MCF 10A (cell line): Measurements from ENCODE around the gene FGFR2. TPM values are rescaled to one million over a fixed set of nuclear protein-coding genes. Genes with fewer than 3 reads are reported as not detected.
A peak's percentile ranks its signal among the peaks of the same experiment; 100 is the strongest.

Source experiments
- BruUV-seq: library from RNA; stranded (reverse); fragments of 400-500 nt; replicated peaks from 2 replicates; lab custom pipeline; 2021; lab: Mats Ljungman, UMichigan
- CTCF ChIA-PET: fragments of 300-600 bp; sonication (Branson Sonifier 250); formaldehyde crosslinking; extraction: SDS; loops from one replicate; lab custom pipeline; 2021; ENCODE audit warnings: antibody characterized with exemption, inconsistent platforms; lab: Yijun Ruan, JAX
- POLR2A ChIA-PET: fragments of 300-600, 350-650 bp; sonication (Branson Sonifier 250); formaldehyde crosslinking; extraction: SDS; loops from one replicate; lab custom pipeline; 2020; ENCODE audit warnings: antibody characterized with exemption, inconsistent platforms; lab: Yijun Ruan, JAX
- DNase-seq: peaks from one replicate; pipeline ENCODE4 v3.0.0-alpha.2; 2018; ENCODE audit not compliant: unreplicated experiment
- H3K27ac Mint-ChIP-seq: one replicate; pipeline ENCODE4 v1.8.0; 2022; ENCODE audit warnings: mild to moderate bottlenecking, low read depth, mixed read lengths; ENCODE audit not compliant: unreplicated experiment
- H3K27me3 Mint-ChIP-seq: one replicate; pipeline ENCODE4 v1.8.0; 2022; ENCODE audit warnings: mixed read lengths; ENCODE audit not compliant: insufficient read depth, unreplicated experiment
- H3K36me3 Mint-ChIP-seq: one replicate; pipeline ENCODE4 v1.8.0; 2022; ENCODE audit warnings: mild to moderate bottlenecking, moderate library complexity, mixed read lengths; ENCODE audit not compliant: insufficient read depth, unreplicated experiment
- H3K4me1 Mint-ChIP-seq: one replicate; pipeline ENCODE4 v1.8.0; 2022; ENCODE audit warnings: mixed read lengths; ENCODE audit not compliant: insufficient read depth, unreplicated experiment
- H3K4me3 Mint-ChIP-seq: one replicate; pipeline ENCODE4 v1.8.0; 2022; ENCODE audit warnings: mild to moderate bottlenecking, moderate library complexity, mixed read lengths; ENCODE audit not compliant: unreplicated experiment
- H3K9me3 Mint-ChIP-seq: one replicate; pipeline ENCODE4 v1.8.0; 2022; ENCODE audit warnings: mixed read lengths; ENCODE audit not compliant: unreplicated experiment
- CTCF ChIP-seq: fragments of 200-600 bp; IDR thresholded peaks from one replicate; pipeline ENCODE4 v1.8.0; 2022; ENCODE audit warnings: antibody characterized with exemption, mild to moderate bottlenecking; ENCODE audit not compliant: unreplicated experiment
- intact Hi-C: fragments of 100-400 bp; cut with micrococcal nuclease; formaldehyde crosslinking; loops from 2 replicates; pipeline ENCODE4 v1.14.1; 2022
- total RNA-seq: library from RNA; stranded (reverse); gene quantifications from 2 replicates; pipeline ENCODE4 v1.2.3, GENCODE V29; 2022

FGFR2 gene
- total RNA-seq, 1 experiment from 2014 or later, result 2.7 TPM

GRCh38 chr10:121459279-121459621 lies 139.0 kb downstream of the FGFR2 start:
- TF ChIP-seq CTCF, result no peak
- DNase-seq, result peak; percentile 19
- H3K9me3 Mint-ChIP-seq, result no peaks in the 10 kb centered on the region
- H3K4me3 Mint-ChIP-seq, result peak overlapping the region; percentile 15
- POLR2A ChIA-PET, result interaction anchor here (1.0 kb wide), 1 partner anchor 69 kb away, joined by 3 read pairs; no protein-coding TSS in a partner anchor
- peaks cover 16% of the 10 kb centered on the region for H3K4me1 Mint-ChIP-seq
- CTCF ChIA-PET, result no interaction called here
- BruUV-seq, result no TSS peak
- H3K27me3 Mint-ChIP-seq, result no peaks in the 10 kb centered on the region
- H3K36me3 Mint-ChIP-seq, result no peaks in the 10 kb centered on the region
- intact Hi-C loops, result loop anchor here (5.0 kb wide), 1 partner anchor 42 kb away; no protein-coding TSS in a partner anchor
- H3K27ac Mint-ChIP-seq, result peak overlapping the region; percentile 74

- H3K4me1 Mint-ChIP-seq, result peaks cover 16% of the 10 kb centered on the region
Measured at GRCh38 chr10:121457729-121458128, 140.5 kb downstream of the FGFR2 start.

GRCh38 chr10:121455377-121455776 lies 142.9 kb downstream of the FGFR2 start:
- Mint-ChIP-seq H3K27ac (no peak overlapping the region), H3K4me1 (peaks cover 16% of the 10 kb centered on the region), H3K36me3 (no peaks in the 10 kb centered on the region), H3K9me3 (no peaks in the 10 kb centered on the region), H3K4me3 (no peak overlapping the region), H3K27me3 (no peaks in the 10 kb centered on the region)
- BruUV-seq, result no TSS peak
- ChIA-PET POLR2A (no interaction called here), CTCF (no interaction called here)
- TF ChIP-seq CTCF, result no peak
- intact Hi-C loops, result loop anchor here (5.0 kb wide), 1 partner anchor 38 kb away; no protein-coding TSS in a partner anchor
- no peak for DNase-seq

More at GRCh38 chr10:121457729-121458128, 140.5 kb downstream of the FGFR2 start:
- Mint-ChIP-seq H3K27me3 (no peaks in the 10 kb centered on the region), H3K9me3 (no peaks in the 10 kb centered on the region), H3K36me3 (no peaks in the 10 kb centered on the region), H3K27ac (no peak overlapping the region), H3K4me3 (no peak overlapping the region)
- no TSS peak for BruUV-seq
- TF ChIP-seq CTCF, result no peak
- intact Hi-C loops, result loop anchor here (5.0 kb wide), 1 partner anchor 40 kb away; no protein-coding TSS in a partner anchor
- ChIA-PET CTCF (interaction anchor here (0.5 kb wide), 1 partner anchor 1601 kb away, joined by 5 read pairs; no protein-coding TSS in a partner anchor), POLR2A (interaction anchor here (1.0 kb wide), 1 partner anchor 72 kb away, joined by 4 read pairs; no protein-coding TSS in a partner anchor)
- no peak for DNase-seq

- no peak for TF ChIP-seq CTCF
- ChIA-PET POLR2A (no interaction called here), CTCF (interaction anchor here (0.7 kb wide), 1 partner anchor 432 kb away, joined by 3 read pairs; no protein-coding TSS in a partner anchor)
- Mint-ChIP-seq H3K36me3 (no peaks in the 10 kb centered on the region), H3K4me1 (peaks cover 13% of the 10 kb centered on the region), H3K4me3 (no peak overlapping the region), H3K27me3 (no peaks in the 10 kb centered on the region), H3K27ac (no peak overlapping the region), H3K9me3 (no peaks in the 10 kb centered on the region)
- DNase-seq, result no peak
- intact Hi-C loops, result loop anchor here (5.0 kb wide), 1 partner anchor 37 kb away; no protein-coding TSS in a partner anchor
- no TSS peak for BruUV-seq
Measured at GRCh38 chr10:121454781-121455180, 143.5 kb downstream of the FGFR2 start.
